ENCODE results near the gene GPC3. TPM values are rescaled to one million over a fixed set of nuclear protein-coding genes. Genes with fewer than 3 reads are reported as not detected.
"Not testable (repeated sequence)": the region's sequence is repeated elsewhere in the genome, so short reads cannot be mapped to it uniquely, and the experiment has no call there.

GPC3 gene
- total RNA-seq, 2 donors from 2014 or later = 0.66 to 1.4 TPM

- no peaks in the 10 kb centered on the region for H3K9me3 Mint-ChIP-seq
- ATAC-seq = no peak
- no peak for DNase-seq (ENCODE audit: low spot score in 2 of 2)
- peak overlapping the region in 1 of 2 donors; percentile 56 for H3K27ac Mint-ChIP-seq
- H3K36me3 Mint-ChIP-seq = no peaks in the 10 kb centered on the region
These were observed 235.4 kb downstream of the GPC3 start for GRCh38 chrX:133749951-133750350.

- ATAC-seq (no peak), DNase-seq (ENCODE audit: low spot score in 2 of 2) (no peak)
- Mint-ChIP-seq H3K36me3 (no peaks in the 10 kb centered on the region), H3K9me3 (no peaks in the 10 kb centered on the region), H3K27ac (peak overlapping the region in 1 of 2 donors; percentile 56)
These were observed 236.0 kb downstream of the GPC3 start for GRCh38 chrX:133749370-133749769.

GRCh38 chrX:133747196-133747595 is 238.2 kb downstream of the GPC3 start:
- H3K9me3 Mint-ChIP-seq = no peaks in the 10 kb centered on the region
- no peak for ATAC-seq
- no peak overlapping the region for H3K27ac Mint-ChIP-seq
- no peak for DNase-seq (ENCODE audit: low spot score in 2 of 2)
- no peaks in the 10 kb centered on the region for H3K36me3 Mint-ChIP-seq

- Mint-ChIP-seq H3K27ac (no peak overlapping the region), H3K36me3 (no peaks in the 10 kb centered on the region), H3K9me3 (no peaks in the 10 kb centered on the region)
- ATAC-seq (no peak), DNase-seq (ENCODE audit: low spot score in 2 of 2) (no peak)
These were observed 238.8 kb downstream of the GPC3 start for GRCh38 chrX:133746593-133746992.

GRCh38 chrX:133745349-133745748 is 240.0 kb downstream of the GPC3 start:
- H3K27ac Mint-ChIP-seq = no peak overlapping the region
- DNase-seq (ENCODE audit: low spot score in 2 of 2) (no peak), ATAC-seq (peak; percentile 40 to 49)
- no peaks in the 10 kb centered on the region for H3K36me3 Mint-ChIP-seq
- H3K9me3 Mint-ChIP-seq = no peaks in the 10 kb centered on the region

- no peaks in the 10 kb centered on the region for H3K9me3 Mint-ChIP-seq
- ATAC-seq = no peak
These were observed 242.6 kb downstream of the GPC3 start for GRCh38 chrX:133742602-133743305.

GRCh38 chrX:133741303-133741702 is 244.1 kb downstream of the GPC3 start:
- Mint-ChIP-seq H3K36me3 (no peaks in the 10 kb centered on the region), H3K27ac (no peak overlapping the region), H3K9me3 (no peaks in the 10 kb centered on the region)
- DNase-seq (ENCODE audit: low spot score in 2 of 2) = no peak
- ATAC-seq = no peak

More at GRCh38 chrX:133742602-133743305, 242.6 kb downstream of the GPC3 start:
- no peaks in the 10 kb centered on the region for H3K36me3 Mint-ChIP-seq
- no peak overlapping the region for H3K27ac Mint-ChIP-seq
- DNase-seq (ENCODE audit: low spot score in 2 of 2) = no peak

- ATAC-seq = no peak
- no peak overlapping the region for H3K27ac Mint-ChIP-seq
- H3K36me3 Mint-ChIP-seq = peaks cover 0 to under 1% of the 10 kb centered on the region in 2 donors
- H3K9me3 Mint-ChIP-seq = no peaks in the 10 kb centered on the region
- DNase-seq (ENCODE audit: low spot score in 2 of 2) = no peak
These were observed 258.8 kb downstream of the GPC3 start for GRCh38 chrX:133726642-133727041.

GRCh38 chrX:133726211-133726630 is 259.2 kb downstream of the GPC3 start:
- DNase-seq (ENCODE audit: low spot score in 2 of 2) (no peak), ATAC-seq (no peak)
- Mint-ChIP-seq H3K27ac (no peak overlapping the region), H3K9me3 (no peaks in the 10 kb centered on the region), H3K36me3 (no peaks in the 10 kb centered on the region)

GRCh38 chrX:133723930-133724329 is 261.5 kb downstream of the GPC3 start:
- ATAC-seq (no peak), DNase-seq (ENCODE audit: low spot score in 2 of 2) (no peak)
- H3K27ac Mint-ChIP-seq = peak overlapping the region in 1 of 2 donors; percentile 64
- no peaks in the 10 kb centered on the region for H3K36me3 Mint-ChIP-seq
- no peaks in the 10 kb centered on the region for H3K9me3 Mint-ChIP-seq

- no peaks in the 10 kb centered on the region for H3K9me3 Mint-ChIP-seq
- ATAC-seq = peak; percentile 63 to 81
- H3K36me3 Mint-ChIP-seq = no peaks in the 10 kb centered on the region
- DNase-seq (ENCODE audit: low spot score in 2 of 2) = no peak
- H3K27ac Mint-ChIP-seq = peak overlapping the region; percentile 64 to 75
These were observed 262.6 kb downstream of the GPC3 start for GRCh38 chrX:133722756-133723155.

GRCh38 chrX:133720269-133720668 is 265.1 kb downstream of the GPC3 start:
- H3K27ac Mint-ChIP-seq; H3K36me3 Mint-ChIP-seq; DNase-seq (ENCODE audit: low spot score in 2 of 2); ATAC-seq; H3K9me3 Mint-ChIP-seq: not testable (repeated sequence)

GRCh38 chrX:133715715-133716114 is 269.7 kb downstream of the GPC3 start:
- Mint-ChIP-seq H3K36me3 (no peaks in the 10 kb centered on the region), H3K27ac (no peak overlapping the region), H3K9me3 (no peaks in the 10 kb centered on the region)
- DNase-seq (ENCODE audit: low spot score in 2 of 2) (no peak), ATAC-seq (no peak)

- H3K27ac Mint-ChIP-seq = no peak overlapping the region
- DNase-seq (ENCODE audit: low spot score in 2 of 2) (no peak), ATAC-seq (no peak)
- H3K36me3 Mint-ChIP-seq = no peaks in the 10 kb centered on the region
- no peaks in the 10 kb centered on the region for H3K9me3 Mint-ChIP-seq
These were observed 275.9 kb downstream of the GPC3 start for GRCh38 chrX:133709501-133709900.

GRCh38 chrX:133706890-133707289 is 278.5 kb downstream of the GPC3 start:
- no peaks in the 10 kb centered on the region for H3K36me3 Mint-ChIP-seq
- H3K27ac Mint-ChIP-seq = no peak overlapping the region
- ATAC-seq (no peak), DNase-seq (ENCODE audit: low spot score in 2 of 2) (no peak)
- no peaks in the 10 kb centered on the region for H3K9me3 Mint-ChIP-seq

- H3K27ac Mint-ChIP-seq = no peak overlapping the region
- no peak for ATAC-seq
- H3K9me3 Mint-ChIP-seq = no peaks in the 10 kb centered on the region
- H3K36me3 Mint-ChIP-seq = no peaks in the 10 kb centered on the region
- no peak for DNase-seq (ENCODE audit: low spot score in 2 of 2)
These were observed 283.2 kb downstream of the GPC3 start for GRCh38 chrX:133702230-133702629.

GRCh38 chrX:133699023-133699728 is 286.2 kb downstream of the GPC3 start:
- ATAC-seq (no peak), DNase-seq (ENCODE audit: low spot score in 2 of 2) (no peak)
- Mint-ChIP-seq H3K9me3 (no peaks in the 10 kb centered on the region), H3K27ac (no peak overlapping the region), H3K36me3 (no peaks in the 10 kb centered on the region)

- Mint-ChIP-seq H3K27ac (no peak overlapping the region), H3K9me3 (no peaks in the 10 kb centered on the region), H3K36me3 (no peaks in the 10 kb centered on the region)
- no peak for DNase-seq (ENCODE audit: low spot score in 2 of 2)
- ATAC-seq = no peak
These were observed 287.1 kb downstream of the GPC3 start for GRCh38 chrX:133698298-133698697.
